GM18505 (cell line): Measurements from ENCODE around the gene TWF1.
"Not testable (repeated sequence)": the region's sequence is repeated elsewhere in the genome, so short reads cannot be mapped to it uniquely, and the experiment has no call there.

ENCODE experiments used
- ATAC-seq: cut with Tn5 transposase; IDR thresholded peaks from one replicate; pipeline ENCODE4 v1.9.1; 2021; ENCODE audit not compliant: unreplicated experiment
- POLR2A ChIP-seq: IDR thresholded peaks from 4 replicates; pipeline ENCODE4 v1.6.1; 2011; ENCODE audit warnings: borderline replicate concordance; ENCODE audit not compliant: insufficient read depth, insufficient read length; ENCODE audit errors: extremely low read depth

TWF1 gene

GRCh38 chr12:43805860-43806736 lies at the start of gene TWF1:
Gene TWF1, minus strand, starts transcription at chr12:43806317. Its CDS starts 72 bp downstream, at chr12:43806245.
- TF ChIP-seq POLR2A: peak; percentile 96
- peak; percentile 97 for ATAC-seq

DNA sequence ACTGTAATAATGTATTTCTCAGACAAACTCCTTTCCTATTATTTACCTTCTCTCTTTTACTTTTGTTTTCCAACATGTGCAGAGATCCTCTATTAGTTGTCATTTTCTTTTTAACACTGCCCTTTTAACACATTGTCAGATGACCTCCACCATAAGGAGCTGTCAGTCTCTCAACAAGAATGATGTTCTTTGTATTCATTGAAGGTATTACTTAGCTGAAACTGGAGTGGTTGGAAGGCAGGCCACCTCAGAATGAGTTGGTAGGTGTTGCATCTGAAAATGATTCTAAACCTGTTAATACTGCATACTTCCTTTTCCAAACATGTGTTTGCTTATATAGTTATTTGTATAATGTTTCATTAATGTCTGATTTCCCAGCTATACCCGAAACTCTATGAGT lies 46.6 kb upstream of the TWF1 start:
- TF ChIP-seq POLR2A: no peak
- no peak for ATAC-seq

DNA sequence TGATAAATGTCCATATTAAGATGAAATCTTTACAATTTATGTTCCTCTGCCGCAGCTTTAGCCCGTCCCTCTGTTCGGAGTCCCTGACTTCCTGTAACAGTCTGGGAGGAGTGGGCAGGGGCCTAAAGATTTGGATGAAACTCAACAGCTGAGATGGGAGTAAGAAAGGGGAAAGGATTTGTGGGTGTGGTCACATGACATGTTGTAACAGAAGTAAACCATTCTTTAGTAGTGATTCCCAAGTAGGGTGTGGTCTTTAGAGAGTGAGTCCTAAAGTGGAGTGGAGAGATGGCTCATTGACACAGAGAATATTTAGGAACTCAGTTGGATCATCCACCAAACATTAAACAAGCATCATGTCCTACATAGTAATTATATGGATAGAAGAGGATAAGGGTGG lies 42.7 kb upstream of the TWF1 start:
- no peak for TF ChIP-seq POLR2A
- ATAC-seq: no peak

GRCh38 chr12:43848226-43848507 lies 42.0 kb upstream of the TWF1 start:
- TF ChIP-seq POLR2A: no peak
- ATAC-seq: no peak

GRCh38 chr12:43847425-43848225 lies 41.5 kb upstream of the TWF1 start:
- ATAC-seq: not testable (repeated sequence)

DNA sequence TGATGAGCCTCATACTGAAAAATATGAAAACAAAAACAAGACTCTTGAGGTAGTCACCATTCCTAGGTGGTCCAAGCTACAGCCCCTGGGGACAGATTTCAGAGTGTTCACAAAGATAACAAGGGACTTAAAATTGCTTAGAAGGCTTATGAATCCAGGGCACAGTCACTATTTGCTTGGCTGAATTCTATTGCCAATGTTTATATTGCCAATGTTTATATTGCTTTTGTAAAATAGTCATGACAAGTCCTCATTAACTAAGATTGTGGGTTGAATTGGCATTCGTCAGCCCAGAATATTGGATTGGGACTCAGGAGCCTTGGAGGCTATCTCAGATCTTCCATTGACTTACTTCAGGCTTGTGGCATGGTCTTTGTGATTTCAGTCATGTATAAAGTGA lies 36.1 kb upstream of the TWF1 start:
- ATAC-seq: no peak
- TF ChIP-seq POLR2A: no peak

- ATAC-seq: no peak
- no peak for TF ChIP-seq POLR2A
Observed at GRCh38 chr12:43841253-43841652, 35.1 kb upstream of the TWF1 start.

DNA sequence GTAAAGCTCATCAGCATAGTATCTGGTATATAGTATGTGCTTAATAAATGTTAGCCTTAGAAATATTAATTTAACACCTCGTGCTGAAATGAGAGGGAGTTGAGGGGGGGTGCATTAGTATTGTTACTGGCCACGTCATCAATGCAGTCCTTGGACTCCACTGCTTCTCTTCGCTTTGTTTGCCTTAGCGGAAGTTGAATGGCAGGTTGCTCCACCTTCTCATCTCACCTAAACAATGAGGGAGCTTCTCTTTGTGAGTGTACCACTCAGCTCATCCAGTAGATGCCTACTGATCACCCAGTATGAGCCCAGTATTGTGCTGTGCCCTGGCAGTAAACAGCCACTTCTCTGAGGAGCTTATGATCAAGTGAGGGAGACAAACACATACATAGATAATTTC lies 34.2 kb upstream of the TWF1 start:
- TF ChIP-seq POLR2A: no peak

GRCh38 chr12:43836475-43836989 lies 30.4 kb upstream of the TWF1 start:
- ATAC-seq: peak; percentile 25
- no peak for TF ChIP-seq POLR2A

More for the DNA sequence above, 34.2 kb upstream of the TWF1 start:
- no peak for ATAC-seq

DNA sequence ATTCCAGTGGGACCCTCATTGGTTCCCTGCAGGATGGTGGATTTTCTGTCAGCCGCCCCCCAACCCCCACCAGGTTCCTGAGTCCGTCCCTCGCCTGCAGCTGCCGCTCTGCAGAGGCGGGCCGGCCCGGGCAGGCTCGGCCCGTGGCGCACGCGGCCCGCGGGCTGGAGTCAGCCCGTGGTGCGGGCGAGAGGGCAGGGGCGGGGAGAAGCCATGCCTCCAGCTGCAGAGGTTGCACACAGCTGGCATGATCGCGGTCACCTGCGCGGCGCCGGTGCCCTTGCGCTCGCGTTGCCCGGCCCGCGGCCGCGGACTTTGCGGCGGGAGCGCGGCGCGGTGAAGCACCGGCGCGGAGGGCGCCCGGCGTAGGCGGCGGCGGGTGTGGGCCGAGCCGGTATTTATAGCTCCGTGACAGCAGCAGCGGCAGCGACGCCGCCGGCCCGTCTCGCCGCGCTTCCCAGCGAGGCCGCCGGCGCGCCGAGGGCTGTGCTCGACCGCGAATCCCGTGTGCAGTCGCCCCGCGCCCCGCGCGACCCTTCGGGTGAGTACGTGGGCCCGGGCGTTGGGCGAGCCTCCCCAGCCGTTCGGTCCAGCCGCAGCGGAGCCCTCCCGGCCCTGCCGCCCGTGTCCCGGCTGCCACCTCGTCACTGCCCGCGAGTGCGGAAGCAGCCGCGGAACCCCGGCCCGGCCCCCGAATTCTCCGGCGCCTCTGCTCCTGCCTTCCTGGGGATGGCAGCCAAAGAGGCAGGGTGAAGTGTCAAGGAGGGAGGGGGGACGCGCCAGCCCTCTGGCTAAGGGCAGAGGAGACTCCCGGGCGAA lies 29.7 kb upstream of the TWF1 start, which contains the start of gene TMEM117:
TMEM117 (plus strand) TSS at position 426 of the 819 bp plus-strand sequence.
- TF ChIP-seq POLR2A: peak; percentile 78
- ATAC-seq: peak; percentile 76

GRCh38 chr12:43835264-43835655 lies 29.1 kb upstream of the TWF1 start:
- peak; percentile 9 for ATAC-seq

GRCh38 chr12:43832463-43833168 lies 26.5 kb upstream of the TWF1 start:
- TF ChIP-seq POLR2A: no peak
- no peak for ATAC-seq

More at GRCh38 chr12:43835264-43835655, 29.1 kb upstream of the TWF1 start:
- TF ChIP-seq POLR2A: no peak
